ENCODE data around the gene C16orf74.
A peak's percentile ranks its signal among the peaks of the same experiment; 100 is the strongest.

The C16orf74 gene

GRCh38 chr16:85674828-85675227 lies 76.1 kb downstream of the C16orf74 start:
- DNase-seq (ENCODE audit: low read depth in 2 of 2): no peak

- no peak for DNase-seq (ENCODE audit: low read depth in 2 of 2)
Measured at GRCh38 chr16:85674418-85674755, 76.5 kb downstream of the C16orf74 start.

- DNase-seq (ENCODE audit: low read depth in 2 of 2): no peak
Measured at GRCh38 chr16:85673529-85674417, 77.1 kb downstream of the C16orf74 start.

GRCh38 chr16:85670840-85671239 lies 80.1 kb downstream of the C16orf74 start:
- DNase-seq (ENCODE audit: low read depth in 2 of 2): no peak

GRCh38 chr16:85668676-85669424 lies 82.0 kb downstream of the C16orf74 start:
- DNase-seq (ENCODE audit: low read depth in 2 of 2): no peak

DNA sequence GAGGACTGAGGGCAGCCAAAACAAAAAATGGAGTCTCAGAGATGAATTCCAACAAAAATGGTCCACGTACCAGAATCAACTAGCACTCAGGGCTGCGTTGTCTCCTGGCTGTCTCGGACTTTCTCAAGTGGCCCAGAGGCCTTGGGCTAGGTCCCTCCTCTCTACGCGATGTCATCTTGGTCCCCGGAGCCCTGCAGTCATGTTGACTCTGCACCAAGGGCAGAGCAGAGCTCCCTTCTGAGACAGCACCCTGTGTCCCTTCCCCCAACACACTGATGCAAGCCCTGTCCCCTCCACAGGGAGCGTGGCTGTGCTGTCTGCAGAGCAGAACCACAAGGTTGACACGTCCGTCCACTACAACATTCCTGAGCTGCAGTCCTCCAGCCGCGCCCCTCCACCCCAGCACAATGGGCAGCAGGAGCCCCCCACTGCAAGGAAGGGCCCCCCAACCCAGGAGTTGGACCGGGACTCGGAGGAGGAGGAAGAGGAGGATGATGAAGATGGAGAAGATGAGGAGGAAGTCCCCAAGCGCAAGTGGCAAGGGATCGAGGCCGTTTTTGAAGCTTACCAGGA lies 83.0 kb downstream of the C16orf74 start:
- no peak for DNase-seq (ENCODE audit: low read depth in 2 of 2)

GRCh38 chr16:85667261-85667660 lies 83.6 kb downstream of the C16orf74 start:
- no peak for DNase-seq (ENCODE audit: low read depth in 2 of 2)

DNA sequence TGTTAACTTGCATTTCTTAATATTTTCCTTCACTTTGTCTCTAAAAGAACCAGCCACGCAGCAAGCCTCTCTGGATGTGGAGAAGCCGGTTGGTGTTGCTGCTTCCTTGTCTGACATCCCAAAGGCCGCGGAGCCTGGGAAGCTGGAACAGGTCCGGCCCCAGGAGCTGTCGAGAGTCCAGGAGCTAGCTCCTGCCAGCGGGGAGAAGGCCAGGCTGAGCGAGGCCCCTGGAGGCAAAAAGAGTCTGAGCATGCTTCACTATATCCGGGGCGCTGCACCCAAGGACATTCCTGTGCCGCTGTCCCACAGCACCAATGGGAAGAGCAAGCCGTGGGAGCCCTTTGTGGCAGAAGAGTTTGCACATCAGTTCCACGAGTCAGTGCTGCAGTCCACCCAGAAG lies 85.0 kb downstream of the C16orf74 start:
- no peak for DNase-seq (ENCODE audit: low read depth in 2 of 2)

DNA sequence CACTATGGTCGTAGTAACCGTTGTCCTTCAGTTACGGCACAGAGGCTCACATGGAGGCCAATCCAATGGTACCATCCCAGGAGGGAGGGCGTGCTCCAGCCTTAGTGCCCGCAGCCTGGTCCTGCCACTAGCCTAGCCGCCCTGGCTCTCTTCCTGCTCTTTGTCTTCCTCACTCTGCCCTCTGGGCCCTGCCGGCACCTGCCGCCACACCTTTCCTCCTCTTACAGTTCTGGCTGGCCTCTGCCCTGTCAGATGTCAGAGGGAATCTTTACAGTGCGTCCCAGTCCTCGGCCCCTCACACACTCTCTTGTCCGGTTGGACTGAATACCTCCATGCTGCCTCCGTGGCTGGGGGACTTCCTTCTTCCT lies 85.5 kb downstream of the C16orf74 start:
- no peak for DNase-seq (ENCODE audit: low read depth in 2 of 2)

- no peak for DNase-seq (ENCODE audit: low read depth in 2 of 2)
Measured at GRCh38 chr16:85664580-85665372, 86.1 kb downstream of the C16orf74 start.

DNA sequence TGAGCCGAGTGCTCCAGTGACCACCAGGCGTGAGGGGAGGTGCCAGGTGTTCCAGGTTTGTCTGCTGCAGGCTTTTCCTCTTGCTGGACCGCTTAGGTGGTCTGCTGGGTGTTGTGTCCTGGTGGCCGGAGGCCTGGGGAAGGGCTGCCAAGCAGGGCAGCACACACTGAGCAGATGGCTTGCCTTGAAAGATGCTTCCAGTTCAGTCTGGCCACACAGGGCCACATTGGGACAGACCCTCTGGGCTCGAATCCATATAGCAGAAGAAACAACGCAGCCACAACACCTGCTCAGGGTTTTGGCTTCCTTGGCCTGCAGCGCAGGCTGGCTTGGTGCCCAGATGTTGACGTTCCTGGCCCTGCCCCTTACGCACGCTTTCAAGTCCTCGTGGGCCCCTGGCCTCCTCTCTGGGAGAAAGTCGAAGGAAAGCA lies 87.0 kb downstream of the C16orf74 start:
- no peak for DNase-seq (ENCODE audit: low read depth in 2 of 2)

DNA sequence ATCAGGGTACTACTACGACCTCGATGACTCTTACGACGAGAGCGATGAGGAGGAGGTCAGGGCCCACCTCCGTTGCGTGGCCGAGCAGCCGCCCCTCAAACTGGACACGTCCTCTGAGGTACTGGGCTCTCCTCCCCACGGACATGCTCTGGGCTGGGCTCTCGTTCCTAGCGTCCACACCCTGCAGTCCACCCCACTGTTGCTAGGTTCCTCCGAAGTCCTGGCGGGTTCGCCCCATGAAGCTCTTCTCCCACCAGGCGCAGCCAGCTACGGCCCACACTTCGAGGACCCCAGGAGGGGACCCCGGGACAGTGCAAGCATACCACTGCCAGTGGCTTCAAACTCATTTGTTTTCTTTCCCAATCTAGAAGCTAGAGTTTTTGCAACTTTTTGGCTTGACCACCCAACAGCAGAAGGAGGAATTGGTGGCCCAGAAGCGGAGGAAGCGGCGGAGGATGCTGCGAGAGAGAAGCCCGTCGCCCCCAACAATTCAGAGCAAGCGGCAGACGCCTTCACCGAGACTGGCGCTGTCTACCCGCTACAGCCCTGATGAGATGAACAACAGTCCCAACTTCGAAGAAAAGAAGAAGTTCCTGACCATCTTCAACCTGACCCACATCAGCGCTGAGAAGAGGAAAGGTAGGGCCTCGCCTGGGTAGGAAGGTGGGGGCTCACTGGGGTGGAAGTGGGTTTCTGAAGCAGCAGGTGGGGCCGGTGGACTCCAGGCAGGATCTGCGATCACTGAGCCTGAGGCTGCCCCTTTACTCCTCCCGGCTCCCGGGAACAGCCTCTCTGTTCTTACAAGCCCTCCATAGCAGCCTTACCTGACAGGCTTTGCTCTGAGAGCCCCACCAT lies 87.7 kb downstream of the C16orf74 start:
- no peak for DNase-seq (ENCODE audit: low read depth in 2 of 2)

- no peak for DNase-seq (ENCODE audit: low read depth in 2 of 2)
Measured at GRCh38 chr16:85662482-85662812, 88.4 kb downstream of the C16orf74 start.

GRCh38 chr16:85661740-85662481 lies 89.0 kb downstream of the C16orf74 start:
- no peak for DNase-seq (ENCODE audit: low read depth in 2 of 2)

- DNase-seq (ENCODE audit: low read depth in 2 of 2): no peak
Measured at GRCh38 chr16:85660843-85661739, 89.8 kb downstream of the C16orf74 start.

DNA sequence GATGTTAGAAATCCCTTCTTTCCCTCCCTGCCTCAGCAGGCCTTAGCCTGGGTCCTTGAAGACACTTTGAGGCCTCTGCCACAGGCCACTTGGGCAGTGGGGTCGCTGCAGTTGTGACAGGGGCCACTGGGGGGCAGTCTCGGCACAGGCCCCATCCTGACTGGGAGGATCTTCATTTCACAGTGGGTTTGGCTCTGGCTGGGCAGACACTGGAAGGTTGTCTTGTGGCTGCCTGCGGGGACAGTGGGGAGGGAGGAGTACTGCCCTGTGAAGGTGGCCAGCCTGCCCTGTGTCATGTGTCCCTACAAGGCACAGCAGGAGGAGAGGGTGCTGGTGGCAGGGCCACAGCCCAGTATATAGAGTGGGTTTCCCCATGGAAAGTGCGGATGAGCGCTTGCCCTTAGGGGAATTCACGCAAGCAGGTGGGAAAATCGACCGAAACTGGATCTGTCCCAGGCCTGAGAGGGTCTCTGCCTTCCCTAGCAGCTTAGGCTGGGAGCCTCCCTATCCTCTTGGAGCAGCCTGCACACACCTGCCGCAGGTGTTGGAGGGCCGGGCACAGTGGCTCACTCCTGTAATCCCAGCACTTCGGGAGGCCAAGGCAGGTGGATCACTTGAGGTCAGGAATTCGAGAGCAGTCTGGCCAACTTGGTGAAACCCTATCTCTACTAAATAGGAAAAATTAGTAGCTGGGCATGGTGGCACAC lies 90.9 kb downstream of the C16orf74 start:
- peak; percentile 19 to 34 for DNase-seq (ENCODE audit: low read depth in 2 of 2)

GRCh38 chr16:85659336-85659735 lies 91.6 kb downstream of the C16orf74 start:
- no peak for DNase-seq (ENCODE audit: low read depth in 2 of 2)

DNA sequence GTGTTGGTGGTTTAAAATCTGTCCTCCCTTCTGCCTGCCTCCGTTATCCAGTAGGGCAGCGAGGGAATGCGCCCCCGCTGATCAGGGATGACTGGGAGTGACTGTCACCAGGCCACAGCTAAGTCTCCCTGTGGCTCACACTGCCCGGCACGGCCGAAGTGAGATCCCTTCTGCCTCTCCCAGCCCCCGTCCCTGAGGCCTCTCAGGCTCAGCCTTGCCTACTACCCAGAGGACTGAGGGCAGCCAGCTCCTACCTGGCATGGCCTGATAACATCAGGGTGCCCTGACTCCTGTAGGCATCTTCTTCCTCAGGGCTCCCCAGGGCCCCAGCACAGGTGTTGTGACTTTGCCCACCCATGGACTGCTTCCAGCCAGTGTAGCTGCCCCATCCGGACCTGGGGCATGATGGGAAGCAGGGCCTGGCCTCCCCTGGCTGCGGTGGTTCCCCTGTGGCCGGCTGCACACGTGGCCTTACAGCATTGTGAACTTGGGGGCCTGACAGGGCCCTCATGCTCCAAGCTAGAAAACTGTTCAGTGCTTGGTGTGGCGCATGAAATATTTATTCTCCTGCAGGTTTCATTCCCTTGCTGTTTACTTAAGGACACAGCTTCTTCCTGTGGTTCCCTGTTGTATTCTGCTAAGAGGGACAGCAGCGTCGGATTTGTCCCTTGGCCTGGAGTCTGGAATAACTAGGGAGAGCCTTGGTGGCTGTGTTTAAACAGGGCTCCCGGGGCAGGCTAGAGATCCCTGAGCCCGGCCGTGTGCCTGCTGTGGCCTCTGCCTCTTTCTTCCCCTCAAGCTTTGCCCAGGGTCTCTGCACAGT lies 92.2 kb downstream of the C16orf74 start:
- DNase-seq (ENCODE audit: low read depth in 2 of 2): no peak

Measured in activated CD8-positive, alpha-beta memory T cell treated with anti-CD3 and anti-CD28 coated beads for 4 hours (primary cell).